ENCODE measurements around the gene ENPEP. TPM values are rescaled to one million over a fixed set of nuclear protein-coding genes. Genes with fewer than 3 reads are reported as not detected.
A peak's percentile ranks its signal among the peaks of the same experiment; 100 is the strongest.

The ENPEP gene
- total RNA-seq, 6 experiments from 2014 or later, result 0.03 to 0.07 (median 0.03) TPM; not detected in 3

GRCh38 chr4:110505440-110505839, 29.5 kb downstream of the ENPEP start:
- no peak for TF ChIP-seq CTCF (IDR thresholded peaks at IDR 0.05)
- H3K27me3 Mint-ChIP-seq (ENCODE audit: insufficient read depth), result peaks cover 10% of the 10 kb centered on the region
- H3K27ac Mint-ChIP-seq, result no peak overlapping the region
- peaks cover 13% of the 10 kb centered on the region for H3K9me3 Mint-ChIP-seq
- no peak for DNase-seq
- peaks cover 5% of the 10 kb centered on the region; the same call in 1 of the 2 replicates for H3K36me3 Mint-ChIP-seq (ENCODE audit: low read depth)
- H3K4me3 Mint-ChIP-seq, result no peak overlapping the region
- peaks cover 24% of the 10 kb centered on the region for H3K4me1 Mint-ChIP-seq (ENCODE audit: low read depth)

GRCh38 chr4:110508827-110509710, 33.1 kb downstream of the ENPEP start:
- Mint-ChIP-seq H3K4me3 (no peak overlapping the region), H3K9me3 (no peaks in the 10 kb centered on the region), H3K27ac (no peak overlapping the region), H3K4me1 (ENCODE audit: low read depth) (no peaks in the 10 kb centered on the region; the same call in 1 of the 2 replicates), H3K27me3 (ENCODE audit: insufficient read depth) (peaks cover 6% of the 10 kb centered on the region), H3K36me3 (ENCODE audit: low read depth) (no peaks in the 10 kb centered on the region)
- DNase-seq, result peak; percentile 50
- TF ChIP-seq CTCF (IDR thresholded peaks at IDR 0.05), result peak; percentile 80

- Mint-ChIP-seq H3K4me1 (ENCODE audit: low read depth) (peaks cover 3% of the 10 kb centered on the region; the same call in 1 of the 2 replicates), H3K9me3 (no peaks in the 10 kb centered on the region), H3K27ac (no peak overlapping the region), H3K27me3 (ENCODE audit: insufficient read depth) (peaks cover 6% of the 10 kb centered on the region), H3K4me3 (no peak overlapping the region), H3K36me3 (ENCODE audit: low read depth) (no peaks in the 10 kb centered on the region)
- TF ChIP-seq CTCF (IDR thresholded peaks at IDR 0.05), result no peak
- DNase-seq, result no peak
Measured at GRCh38 chr4:110510277-110510676, 34.3 kb downstream of the ENPEP start.

GRCh38 chr4:110510955-110511544, 35.1 kb downstream of the ENPEP start:
- H3K9me3 Mint-ChIP-seq, result no peaks in the 10 kb centered on the region
- no peak overlapping the region for H3K27ac Mint-ChIP-seq
- H3K4me1 Mint-ChIP-seq (ENCODE audit: low read depth), result peaks cover 10% of the 10 kb centered on the region; the same call in 1 of the 2 replicates
- peaks cover 6% of the 10 kb centered on the region for H3K27me3 Mint-ChIP-seq (ENCODE audit: insufficient read depth)
- no peaks in the 10 kb centered on the region for H3K36me3 Mint-ChIP-seq (ENCODE audit: low read depth)
- no peak overlapping the region for H3K4me3 Mint-ChIP-seq
- peak; percentile 48 for DNase-seq
- TF ChIP-seq CTCF (IDR thresholded peaks at IDR 0.05), result peak; percentile 93

- no peaks in the 10 kb centered on the region for H3K9me3 Mint-ChIP-seq
- H3K4me1 Mint-ChIP-seq (ENCODE audit: low read depth), result peaks cover 16% of the 10 kb centered on the region; the same call in 1 of the 2 replicates
- H3K27me3 Mint-ChIP-seq (ENCODE audit: insufficient read depth), result peaks cover 4% of the 10 kb centered on the region
- DNase-seq, result no peak
- no peak overlapping the region for H3K27ac Mint-ChIP-seq
- H3K4me3 Mint-ChIP-seq, result no peak overlapping the region
- no peak for TF ChIP-seq CTCF (IDR thresholded peaks at IDR 0.05)
- H3K36me3 Mint-ChIP-seq (ENCODE audit: low read depth), result no peaks in the 10 kb centered on the region
Measured at GRCh38 chr4:110512901-110513300, 36.9 kb downstream of the ENPEP start.
